Endothelial cell of umbilical vein (primary cell): ENCODE results near the gene GLRX. TPM values are rescaled to one million over a fixed set of nuclear protein-coding genes. Genes with fewer than 3 reads are reported as not detected.
A peak's percentile ranks its signal among the peaks of the same experiment; 100 is the strongest.

Experiments used
- Bru-seq: library from RNA; stranded (reverse); fragments of 400-500 nt; gene quantifications from one replicate; lab custom pipeline; 2021; lab: Mats Ljungman, UMichigan
- BruChase-seq, 2 experiments: library from RNA; stranded (reverse); fragments of 400-500 nt; gene quantifications; one replicate each; lab custom pipeline; 2021; lab: Mats Ljungman, UMichigan
- BruUV-seq: library from RNA; stranded (reverse); fragments of 400-500 nt; replicated peaks from 2 replicates; lab custom pipeline; 2021; lab: Mats Ljungman, UMichigan
- CTCF ChIA-PET: fragments of 300-600, 350-600 bp; sonication (Branson Sonifier 250); formaldehyde crosslinking; loops from one replicate; lab custom pipeline; 2021; ENCODE audit warnings: antibody characterized with exemption, inconsistent platforms; lab: Charles Lee
- POLR2A ChIA-PET: fragments of 300-600, 350-600 bp; sonication (Branson Sonifier 250); formaldehyde crosslinking; loops from one replicate; lab custom pipeline; 2021; ENCODE audit warnings: antibody characterized with exemption, inconsistent platforms; lab: Charles Lee
- DNase-seq: peaks from one replicate; pipeline ENCODE4 v3.0.0-alpha.2; 2011; ENCODE audit warnings: low read depth, low spot score
- FAIRE-seq: peaks from 2 replicates; lab custom pipeline; 2011; peaks lifted over from hg19 to GRCh38; lab: Jason Lieb, UNC
- H2AFZ ChIP-seq: 2 replicates; pipeline ENCODE4 v1.6.0; 2012; ENCODE audit warnings: low read depth, low read length, control low read depth, inconsistent platforms
- H3K27ac ChIP-seq: 2 replicates; pipeline ENCODE4 v1.5.1; 2011; ENCODE audit warnings: low read depth, mild to moderate bottlenecking, control low read depth, low read length, moderate library complexity; ENCODE audit not compliant: insufficient read depth
- H3K27me3 ChIP-seq, 2 experiments: 2 replicates each; pipeline versions ENCODE4 v1.6.0 to v1.6.1; 2011; ENCODE audit warnings: low read length in 2 of 2, mixed read lengths in 1 of 2; ENCODE audit not compliant: control insufficient read depth in 2 of 2, insufficient read depth in 2 of 2
- H3K36me3 ChIP-seq, 2 experiments: 2 replicates in 1 of 2; 3 replicates in 1 of 2; pipeline ENCODE4 v1.5.1; 2011; ENCODE audit warnings: low read length in 2 of 2, mild to moderate bottlenecking in 1 of 2, moderate library complexity in 1 of 2; ENCODE audit not compliant: control insufficient read depth in 2 of 2, insufficient read depth in 2 of 2; ENCODE audit errors: extremely low read depth in 1 of 2
- H3K4me1 ChIP-seq: 3 replicates; pipeline ENCODE4 v1.5.1; 2011; ENCODE audit warnings: mild to moderate bottlenecking, low read length; ENCODE audit not compliant: control insufficient read depth, insufficient read depth; ENCODE audit errors: extremely low read depth
- H3K4me2 ChIP-seq: 2 replicates; pipeline ENCODE4 v1.6.1; 2011; ENCODE audit warnings: low read length, control low read depth, mixed read lengths; ENCODE audit not compliant: insufficient read depth
- H3K4me3 ChIP-seq, 3 experiments: fragments of 200-600 bp in 1 of 3; sonication (generic), shearing (Covaris generic) in 1 of 3; replicated peaks in 1 of 3; 2 replicates each; pipeline ENCODE4 v1.5.1; 2011 to 2016; ENCODE audit warnings: control low read depth in 3 of 3, low read length in 3 of 3, mild to moderate bottlenecking in 2 of 3, inconsistent platforms in 1 of 3, low read depth in 1 of 3, moderate library complexity in 1 of 3; ENCODE audit not compliant: insufficient read depth in 1 of 3
- H3K79me2 ChIP-seq: 2 replicates; pipeline ENCODE4 v1.6.0; 2012; ENCODE audit warnings: low read length, inconsistent platforms; ENCODE audit not compliant: control insufficient read depth, insufficient read depth
- H3K9ac ChIP-seq: replicated peaks from 2 replicates; pipeline ENCODE3; 2011; ENCODE audit warnings: low read length, control low read depth; ENCODE audit not compliant: insufficient read depth; ENCODE audit errors: extremely low read depth
- H3K9me1 ChIP-seq: replicated peaks from 3 replicates; pipeline ENCODE4 v1.6.0; 2011; ENCODE audit warnings: mild to moderate bottlenecking, low read length; ENCODE audit not compliant: control insufficient read depth, insufficient read depth; ENCODE audit errors: extremely low read depth
- H3K9me3 ChIP-seq: replicated peaks from 2 replicates; pipeline ENCODE4 v1.5.1; 2012; ENCODE audit warnings: low read length, inconsistent platforms; ENCODE audit not compliant: control insufficient read depth, insufficient read depth
- H4K20me1 ChIP-seq: replicated peaks from 2 replicates; pipeline ENCODE3; 2011; ENCODE audit warnings: mild to moderate bottlenecking, low read length; ENCODE audit not compliant: control insufficient read depth, insufficient read depth; ENCODE audit errors: extremely low read depth
- EZH2 ChIP-seq: IDR thresholded peaks from 2 replicates; pipeline ENCODE4 v1.6.1; 2012; ENCODE audit warnings: borderline replicate concordance, low read depth, mild to moderate bottlenecking, moderate library complexity, low read length, inconsistent platforms; ENCODE audit not compliant: severe bottlenecking
- FOS ChIP-seq: IDR thresholded peaks from 2 replicates; pipeline ENCODE4 v1.6.1; 2011; ENCODE audit warnings: mild to moderate bottlenecking, low read length, moderate library complexity, borderline replicate concordance; ENCODE audit not compliant: insufficient read depth
- GATA2 ChIP-seq: IDR thresholded peaks from 2 replicates; pipeline ENCODE4 v1.7.0; 2011; ENCODE audit warnings: low read depth, mild to moderate bottlenecking, moderate library complexity, mixed read lengths, low read length; ENCODE audit not compliant: insufficient read length, insufficient read depth
- JUN ChIP-seq: IDR thresholded peaks from 2 replicates; pipeline ENCODE4 v1.6.1; 2011; ENCODE audit warnings: borderline replicate concordance, low read depth; ENCODE audit not compliant: insufficient read length, insufficient read depth
- MYC ChIP-seq: IDR thresholded peaks from one replicate; pipeline ENCODE4 v1.6.1; 2011; ENCODE audit warnings: mild to moderate bottlenecking, low read depth, low read length
- POLR2A ChIP-seq: IDR thresholded peaks from 2 replicates; pipeline ENCODE4 v1.6.1; 2012; ENCODE audit warnings: low read depth, mild to moderate bottlenecking, control low read depth, low read length
- POLR2AphosphoS5 ChIP-seq: IDR thresholded peaks from 2 replicates; pipeline ENCODE4 v1.6.1; 2012; ENCODE audit warnings: low read depth, mild to moderate bottlenecking, control low read depth, low read length, moderate library complexity; ENCODE audit not compliant: insufficient read depth
- dilution Hi-C: fragments of 300-500 bp; cut with MboI; formaldehyde crosslinking; loops from one replicate; pipeline ENCODE4 v1.15.0; 2019; ENCODE audit warnings: low sequenced_read_pairs; ENCODE audit not compliant: extremely low pct_ligation_motif_present
- intact Hi-C: fragments of 100-400 bp; cut with micrococcal nuclease; formaldehyde crosslinking; loops from one replicate; pipeline ENCODE4 v1.10.0; 2022
- long read RNA-seq: library from polyadenylated mRNA; stranded (forward); transcript quantifications from one replicate; pipeline ENCODE4 v2.0.0, GENCODE V29; 2021
- polyA minus RNA-seq, 3 experiments: library from RNA; depleted of rRNA, polyadenylated mRNA; stranded (reverse); fragments of >200 nt; gene quantifications; 1 replicate in 1 of 3; 2 replicates in 2 of 3; pipeline ENCODE4 v1.2.3, GENCODE V29; 2011
- polyA plus RNA-seq, 4 experiments: library from polyadenylated mRNA; depleted of rRNA in 3 of 4; stranded (reverse) in 3 of 4; unstranded in 1 of 4; fragments of >200 nt; gene quantifications; 2 replicates each; pipeline versions ENCODE4 v1.2.1 to v1.2.3, GENCODE V29; 2011 to 2012; ENCODE audit warnings: missing spikeins in 1 of 4
- total RNA-seq: library from RNA; stranded (reverse); gene quantifications from 2 replicates; pipeline ENCODE4 v1.2.3, GENCODE V29; 2021
- TF ChIP-seq, protein P1 (sequence below), 2 donors: IDR thresholded peaks; 1 replicate in 1 of 2; 2 replicates in 1 of 2; pipeline ENCODE4 v1.5.1; 2011; ENCODE audit warnings: low read length in 2 of 2, mild to moderate bottlenecking in 2 of 2, moderate library complexity in 2 of 2, control low read depth in 1 of 2, inconsistent platforms in 1 of 2, low read depth in 1 of 2; ENCODE audit not compliant: insufficient read depth in 1 of 2; ENCODE audit errors: extremely low read depth in 1 of 2

Gene GLRX, protein sequence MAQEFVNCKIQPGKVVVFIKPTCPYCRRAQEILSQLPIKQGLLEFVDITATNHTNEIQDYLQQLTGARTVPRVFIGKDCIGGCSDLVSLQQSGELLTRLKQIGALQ
- total RNA-seq: 13.3 and 14.2 TPM in 2 replicates
- polyA plus RNA-seq: 25.3 and 40.3 TPM in 2 replicates
- polyA plus RNA-seq (2011; cell fraction: cytosol; rRNA removed): 38.3 and 39.9 TPM in 2 replicates
- 15.2 and 17.1 TPM in 2 replicates for polyA plus RNA-seq (2011; cell fraction: nucleus; rRNA removed)
- polyA plus RNA-seq (2012): 53.5 and 55.3 TPM in 2 replicates
- 25.6 and 34.3 TPM in 2 replicates for polyA minus RNA-seq
- 3.8 TPM for polyA minus RNA-seq (2011; cell fraction: cytosol; rRNA and poly(A)+ RNA removed)
- 10.3 and 14.7 TPM in 2 replicates for polyA minus RNA-seq (2011; cell fraction: nucleus; rRNA and poly(A)+ RNA removed)
- percentile 35 among the genes with signal in this experiment for Bru-seq, nascent RNA
- percentile 40 among the genes with signal in this experiment for BruChase-seq, experiment 1, labeled RNA remaining after a 6-hour chase
- percentile 33 among the genes with signal in this experiment for BruChase-seq, experiment 2, labeled RNA remaining after a 2-hour chase
- long read RNA-seq, transcript GLRX-201 (3 exons, 1,211 nt): major isoform, 44 of 52 reads
- long read RNA-seq, partial matches to known transcripts: 0 of 52 reads
- long read RNA-seq, other reads (novel, unspliced or antisense): 5 of 52 reads

DNA sequence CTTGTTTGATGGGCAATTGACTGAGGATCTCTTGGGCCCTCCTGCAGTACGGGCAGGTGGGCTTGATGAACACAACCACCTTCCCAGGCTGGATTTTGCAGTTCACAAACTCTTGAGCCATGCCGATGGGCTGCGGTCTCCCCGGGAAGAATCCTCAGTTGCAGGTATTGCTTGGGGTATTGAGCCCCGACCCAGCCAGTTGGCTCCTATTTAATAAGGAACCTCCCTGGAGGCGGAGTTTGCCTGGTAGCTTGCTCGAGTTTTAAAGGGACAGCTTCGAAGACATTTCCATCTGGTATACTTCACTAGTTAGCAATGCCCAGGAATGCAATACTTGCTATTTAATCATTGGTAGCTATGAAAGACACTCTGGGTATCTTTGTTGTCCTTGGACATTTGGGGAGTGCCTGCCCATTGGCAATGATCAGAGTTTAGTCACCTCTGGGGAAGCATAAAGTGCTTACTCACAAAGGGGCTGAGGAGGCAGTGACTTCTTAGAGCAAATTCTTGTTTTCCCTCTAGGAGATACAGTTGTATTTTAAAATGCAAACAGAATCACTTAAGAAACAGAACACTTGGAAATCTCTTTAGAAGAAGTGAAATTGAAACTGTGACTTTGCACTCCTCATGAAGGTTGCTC, at the start of gene GLRX:
TSS of gene GLRX (minus strand) at position 185 of the 640 bp plus-strand sequence. CDS start at position 121, 64 bp downstream.
- ChIA-PET CTCF (interaction anchor here (0.6 to 5.1 kb wide), 12 partner anchors 9 to 623 kb away, joined by 3 to 55 read pairs (median 4); partner anchors contain the start of gene RFESD), POLR2A (interaction anchor here (0.7 to 0.9 kb wide), 3 partner anchors 21 to 92 kb away, joined by 3 to 4 read pairs (median 3); partner anchors contain the start of gene RHOBTB3)
- no peaks in the 10 kb centered on the region for H3K36me3 ChIP-seq
- H3K9ac ChIP-seq: peak within 1 kb of the TSS; percentile 52
- dilution Hi-C loops: no loop called here
- DNase-seq (peak; percentile 82), FAIRE-seq (peak; percentile 75)
- no peaks in the 10 kb centered on the region for H4K20me1 ChIP-seq
- H3K4me3 ChIP-seq: peak within 1 kb of the TSS; percentile 63 to 80 (median 69)
- TSS peak; percentile 31 for BruUV-seq
- H3K79me2 ChIP-seq: no peaks in the 10 kb centered on the region
- H3K9me1 ChIP-seq: no peaks in the 10 kb centered on the region
- H3K27ac ChIP-seq: peak within 1 kb of the TSS; percentile 54
- peak within 1 kb of the TSS; percentile 74 for H2AFZ ChIP-seq
- no peaks in the 10 kb centered on the region for H3K27me3 ChIP-seq
- H3K4me1 ChIP-seq: peaks cover 26% of the 10 kb centered on the region
- intact Hi-C loops: loop anchor here (1.0 to 5.0 kb wide), 4 partner anchors 13 to 90 kb away; partner anchors contain the start of gene RHOBTB3
- H3K4me2 ChIP-seq: peak within 1 kb of the TSS; percentile 74
- H3K9me3 ChIP-seq: no peaks in the 10 kb centered on the region
- TF ChIP-seq GATA2 (no peak), MYC (no peak), POLR2AphosphoS5 (no peak), FOS (no peak), JUN (no peak), EZH2 (no peak), POLR2A (peak; percentile 42)
- TF ChIP-seq, protein P1, sequence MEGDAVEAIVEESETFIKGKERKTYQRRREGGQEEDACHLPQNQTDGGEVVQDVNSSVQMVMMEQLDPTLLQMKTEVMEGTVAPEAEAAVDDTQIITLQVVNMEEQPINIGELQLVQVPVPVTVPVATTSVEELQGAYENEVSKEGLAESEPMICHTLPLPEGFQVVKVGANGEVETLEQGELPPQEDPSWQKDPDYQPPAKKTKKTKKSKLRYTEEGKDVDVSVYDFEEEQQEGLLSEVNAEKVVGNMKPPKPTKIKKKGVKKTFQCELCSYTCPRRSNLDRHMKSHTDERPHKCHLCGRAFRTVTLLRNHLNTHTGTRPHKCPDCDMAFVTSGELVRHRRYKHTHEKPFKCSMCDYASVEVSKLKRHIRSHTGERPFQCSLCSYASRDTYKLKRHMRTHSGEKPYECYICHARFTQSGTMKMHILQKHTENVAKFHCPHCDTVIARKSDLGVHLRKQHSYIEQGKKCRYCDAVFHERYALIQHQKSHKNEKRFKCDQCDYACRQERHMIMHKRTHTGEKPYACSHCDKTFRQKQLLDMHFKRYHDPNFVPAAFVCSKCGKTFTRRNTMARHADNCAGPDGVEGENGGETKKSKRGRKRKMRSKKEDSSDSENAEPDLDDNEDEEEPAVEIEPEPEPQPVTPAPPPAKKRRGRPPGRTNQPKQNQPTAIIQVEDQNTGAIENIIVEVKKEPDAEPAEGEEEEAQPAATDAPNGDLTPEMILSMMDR (IDR thresholded peaks at IDR 0.05; ENCODE audit: extremely low read depth in 1 of 2, insufficient read depth in 1 of 2, low read depth in 1 of 2, low read length in 2 of 2): no peak
